HG02588 (cell line): ENCODE data around the gene GALP.
"Not testable (repeated sequence)": the region's sequence is repeated elsewhere in the genome, so short reads cannot be mapped to it uniquely, and the experiment has no call there.

Experiments
- ATAC-seq: cut with Tn5 transposase; IDR thresholded peaks from one replicate; pipeline ENCODE4 v1.9.1; 2021; ENCODE audit warnings: mild to moderate bottlenecking, moderate library complexity; ENCODE audit not compliant: unreplicated experiment

GALP gene

GRCh38 chr19:56147307-56147706, 28.5 kb upstream of the GALP start:
- ATAC-seq = no peak

- no peak for ATAC-seq
Measured at GRCh38 chr19:56148096-56148495, 27.7 kb upstream of the GALP start.

- not testable (repeated sequence) for ATAC-seq
Measured at GRCh38 chr19:56148955-56149655, 26.7 kb upstream of the GALP start.

GRCh38 chr19:56149656-56150038, 26.2 kb upstream of the GALP start:
- no peak for ATAC-seq

- ATAC-seq = no peak
Measured at GRCh38 chr19:56150358-56150757, 25.4 kb upstream of the GALP start.

GRCh38 chr19:56152644-56153043, 23.2 kb upstream of the GALP start:
- no peak for ATAC-seq

- ATAC-seq = no peak
Measured at GRCh38 chr19:56153507-56153906, 22.3 kb upstream of the GALP start.

- no peak for ATAC-seq
Measured at GRCh38 chr19:56155124-56155687, 20.6 kb upstream of the GALP start.

GRCh38 chr19:56156768-56157167, 19.0 kb upstream of the GALP start:
- ATAC-seq = no peak

- ATAC-seq = no peak
Measured at GRCh38 chr19:56158170-56158757, 17.5 kb upstream of the GALP start.

- no peak for ATAC-seq
Measured at GRCh38 chr19:56159009-56159559, 16.7 kb upstream of the GALP start.

- ATAC-seq = no peak
Measured at GRCh38 chr19:56159622-56160271, 16.1 kb upstream of the GALP start.

GRCh38 chr19:56161534-56161933, 14.3 kb upstream of the GALP start:
- ATAC-seq = no peak

GRCh38 chr19:56162258-56162657, 13.6 kb upstream of the GALP start:
- ATAC-seq = no peak

- no peak for ATAC-seq
Measured at GRCh38 chr19:56163097-56163496, 12.7 kb upstream of the GALP start.

GRCh38 chr19:56167064-56167578, 8.7 kb upstream of the GALP start:
- ATAC-seq = no peak

GRCh38 chr19:56170261-56170660, 5.5 kb upstream of the GALP start:
- ATAC-seq = no peak

GRCh38 chr19:56174086-56174485, 1.7 kb upstream of the GALP start:
- no peak for ATAC-seq

- ATAC-seq = no peak
Measured at GRCh38 chr19:56174550-56174949, 1.3 kb upstream of the GALP start.

- not testable (repeated sequence) for ATAC-seq
Measured at GRCh38 chr19:56176310-56176709, 502 bp downstream of the GALP start.

- ATAC-seq = no peak
Measured at GRCh38 chr19:56176881-56177280, 1.1 kb downstream of the GALP start.
